B cell (primary cell): ENCODE results near the gene RSPO3.

Experiments
- CTCF ChIP-seq: fragments of 200-600 bp; IDR thresholded peaks from one replicate; pipeline ENCODE4 v1.8.0; 2022; ENCODE audit warnings: antibody characterized with exemption, mild to moderate bottlenecking
- EZH2 ChIP-seq: IDR thresholded peaks from 2 replicates; pipeline ENCODE4 v1.6.1; 2012; ENCODE audit warnings: borderline replicate concordance, low read depth, mild to moderate bottlenecking, moderate library complexity, low read length; ENCODE audit not compliant: insufficient read depth, poor library complexity, severe bottlenecking

GRCh38 chr6:127178746-127179145 is 60.3 kb downstream of the RSPO3 start:
- TF ChIP-seq EZH2: no peak
- TF ChIP-seq CTCF: no peak
